HEK293T (cell line): ENCODE data around the gene TFAP2B.

Experiments
- ARNT ChIP-seq: fragments of 450-650 bp; IDR thresholded peaks from 2 replicates; pipeline ENCODE4 v1.6.1; 2017; ENCODE audit warnings: mild to moderate bottlenecking
- BHLHE40 ChIP-seq: fragments of 450-650 bp; IDR thresholded peaks from 2 replicates; pipeline ENCODE4 v1.6.1; 2016; ENCODE audit warnings: mild to moderate bottlenecking, moderate library complexity, borderline replicate concordance
- CTBP1 ChIP-seq: fragments of 450-650 bp; IDR thresholded peaks from 2 replicates; pipeline ENCODE4 v1.6.1; 2016; ENCODE audit warnings: borderline replicate concordance
- ELF4 ChIP-seq: fragments of 450-650 bp; IDR thresholded peaks from 2 replicates; pipeline ENCODE4 v1.6.1; 2017; ENCODE audit warnings: antibody characterized with exemption
- FOXA1 ChIP-seq: fragments of 450-650 bp; IDR thresholded peaks from 2 replicates; pipeline ENCODE4 v1.6.1; 2016; ENCODE audit warnings: mild to moderate bottlenecking
- FOXK2 ChIP-seq: fragments of 450-650 bp; IDR thresholded peaks from 2 replicates; pipeline ENCODE4 v1.6.1; 2016; ENCODE audit warnings: mild to moderate bottlenecking
- SUZ12 ChIP-seq: fragments of 450-650 bp; IDR thresholded peaks from 2 replicates; pipeline ENCODE4 v1.6.1; 2016; ENCODE audit warnings: mild to moderate bottlenecking
- TARDBP ChIP-seq: fragments of 450-650 bp; IDR thresholded peaks from 2 replicates; pipeline ENCODE4 v1.6.1; 2016
- ZNF384 ChIP-seq: fragments of 450-650 bp; IDR thresholded peaks from 2 replicates; pipeline ENCODE4 v1.6.1; 2016
- TF ChIP-seq, protein P1 (sequence below): fragments of 450-650 bp; IDR thresholded peaks from 2 replicates; pipeline ENCODE4 v1.6.1; 2016

DNA sequence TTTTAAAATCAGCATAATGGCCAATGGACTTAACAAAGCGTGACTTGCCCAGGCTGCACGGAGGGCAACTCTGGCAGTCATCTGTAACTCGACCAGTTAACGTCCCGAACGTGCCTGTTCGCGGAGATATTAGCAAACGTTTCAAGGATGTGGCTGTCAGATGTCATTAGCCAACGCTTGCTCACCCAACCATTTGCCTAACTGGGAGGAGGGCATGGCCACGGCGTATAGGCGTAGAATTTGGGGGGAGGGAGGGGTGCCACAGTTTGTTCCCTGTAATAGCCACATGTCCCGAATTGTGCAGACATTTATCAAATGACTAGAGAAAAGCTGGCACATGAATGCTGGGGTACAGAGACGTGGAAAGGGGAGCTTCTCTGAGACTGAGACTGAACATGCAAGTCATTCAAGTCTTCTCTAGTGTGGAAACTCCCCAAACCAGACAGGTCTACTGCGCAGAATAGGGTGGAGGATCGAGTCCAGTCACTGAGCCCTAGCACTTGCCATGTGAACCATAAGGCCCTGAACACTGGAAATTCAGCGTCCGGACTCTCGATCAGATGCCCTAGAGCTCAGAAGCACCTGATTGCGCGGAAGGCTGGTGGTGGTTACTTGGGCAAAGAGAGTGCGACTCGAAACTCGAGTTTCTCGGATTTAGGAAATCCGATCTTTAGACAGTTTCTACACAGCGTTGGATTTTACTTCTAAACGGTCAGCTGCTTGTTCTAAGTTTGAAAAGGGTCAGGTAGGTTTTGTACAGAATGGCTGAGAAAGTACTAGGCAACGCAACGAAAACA lies 32.6 kb downstream of the TFAP2B start:
- no peak for TF ChIP-seq ZNF384
- TF ChIP-seq BHLHE40 = no peak
- TF ChIP-seq, protein P1, sequence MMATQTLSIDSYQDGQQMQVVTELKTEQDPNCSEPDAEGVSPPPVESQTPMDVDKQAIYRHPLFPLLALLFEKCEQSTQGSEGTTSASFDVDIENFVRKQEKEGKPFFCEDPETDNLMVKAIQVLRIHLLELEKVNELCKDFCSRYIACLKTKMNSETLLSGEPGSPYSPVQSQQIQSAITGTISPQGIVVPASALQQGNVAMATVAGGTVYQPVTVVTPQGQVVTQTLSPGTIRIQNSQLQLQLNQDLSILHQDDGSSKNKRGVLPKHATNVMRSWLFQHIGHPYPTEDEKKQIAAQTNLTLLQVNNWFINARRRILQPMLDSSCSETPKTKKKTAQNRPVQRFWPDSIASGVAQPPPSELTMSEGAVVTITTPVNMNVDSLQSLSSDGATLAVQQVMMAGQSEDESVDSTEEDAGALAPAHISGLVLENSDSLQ = no peak
- no peak for TF ChIP-seq FOXA1
- TF ChIP-seq ARNT = no peak
- no peak for TF ChIP-seq ELF4
- no peak for TF ChIP-seq SUZ12
- no peak for TF ChIP-seq CTBP1
- no peak for TF ChIP-seq TARDBP
- no peak for TF ChIP-seq FOXK2
